Activated T-cell treated with anti-CD3 and anti-CD28 coated beads for 48 hours (primary cell): ENCODE results near the gene NAV2.
"Not testable (repeated sequence)": the region's sequence is repeated elsewhere in the genome, so short reads cannot be mapped to it uniquely, and the experiment has no call there.

Source experiments
- DNase-seq: peaks from one replicate; pipeline ENCODE4 v3.0.0-alpha.2; 2020; ENCODE audit warnings: low read depth

Gene NAV2

GRCh38 chr11:19996571-19996970 is 283.9 kb downstream of the NAV2 start:
- DNase-seq: no peak

GRCh38 chr11:20000022-20000350 is 287.3 kb downstream of the NAV2 start:
- no peak for DNase-seq

GRCh38 chr11:20000351-20001134 is 287.9 kb downstream of the NAV2 start:
- DNase-seq: no peak

- DNase-seq: no peak
Measured at GRCh38 chr11:20002312-20003216, 289.9 kb downstream of the NAV2 start.

- no peak for DNase-seq
Measured at GRCh38 chr11:20003351-20003750, 290.7 kb downstream of the NAV2 start.

- no peak for DNase-seq
Measured at GRCh38 chr11:20004866-20005265, 292.2 kb downstream of the NAV2 start.

- DNase-seq: no peak
Measured at GRCh38 chr11:20005747-20006146, 293.1 kb downstream of the NAV2 start.

- DNase-seq: not testable (repeated sequence)
Measured at GRCh38 chr11:20006618-20007017, 294.0 kb downstream of the NAV2 start.

GRCh38 chr11:20007386-20007785 is 294.7 kb downstream of the NAV2 start:
- no peak for DNase-seq

GRCh38 chr11:20008190-20008870 is 295.7 kb downstream of the NAV2 start:
- no peak for DNase-seq

GRCh38 chr11:20008871-20009644 is 296.4 kb downstream of the NAV2 start:
- no peak for DNase-seq

GRCh38 chr11:20010156-20010850 is 297.7 kb downstream of the NAV2 start:
- no peak for DNase-seq

GRCh38 chr11:20010851-20011225 is 298.2 kb downstream of the NAV2 start:
- no peak for DNase-seq

- DNase-seq: no peak
Measured at GRCh38 chr11:20011307-20011951, 298.8 kb downstream of the NAV2 start.

GRCh38 chr11:20013346-20014066 is 300.9 kb downstream of the NAV2 start:
- no peak for DNase-seq

GRCh38 chr11:20014067-20014402 is 301.4 kb downstream of the NAV2 start:
- no peak for DNase-seq

- DNase-seq: no peak
Measured at GRCh38 chr11:20015101-20015500, 302.5 kb downstream of the NAV2 start.

- no peak for DNase-seq
Measured at GRCh38 chr11:20015529-20016427, 303.1 kb downstream of the NAV2 start.

- DNase-seq: no peak
Measured at GRCh38 chr11:20016526-20016925, 303.9 kb downstream of the NAV2 start.
